GM12892 (cell line): Measurements from ENCODE around the gene CLDN2.

Source experiments
- POLR2A ChIP-seq: IDR thresholded peaks from 2 replicates; pipeline ENCODE4 v1.6.1; 2011; ENCODE audit warnings: low read depth, low read length, control low read depth
- POLR2AphosphoS5 ChIP-seq: IDR thresholded peaks from 2 replicates; pipeline ENCODE4 v1.6.1; 2011; ENCODE audit warnings: low read depth, low read length, control low read depth

DNA sequence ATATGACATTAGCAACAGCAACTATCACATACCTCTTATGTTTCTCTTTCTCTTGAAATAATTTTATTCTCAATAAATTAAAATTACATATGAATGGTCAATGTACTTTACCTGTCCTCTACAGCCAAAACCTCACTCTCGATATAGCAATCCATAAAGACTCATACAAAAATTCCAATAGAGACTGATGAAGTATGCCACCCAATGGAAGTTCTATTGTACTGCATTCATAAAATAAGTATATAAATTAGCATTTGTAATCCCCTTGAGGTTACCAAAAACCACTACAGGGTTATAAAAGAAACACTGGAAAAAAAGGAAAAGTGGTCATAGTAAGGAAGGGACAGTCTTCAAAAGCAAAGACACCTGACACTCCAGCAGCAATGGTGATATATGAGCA lies 32.8 kb downstream of the CLDN2 start:
- TF ChIP-seq POLR2AphosphoS5 (no peak), POLR2A (no peak)
